HG02642 (cell line): ENCODE measurements around the gene RPS2.
"Not testable (repeated sequence)": the region's sequence is repeated elsewhere in the genome, so short reads cannot be mapped to it uniquely, and the experiment has no call there.

ENCODE experiments used
- ATAC-seq: cut with Tn5 transposase; IDR thresholded peaks from one replicate; pipeline ENCODE4 v1.9.1; 2021; ENCODE audit warnings: mild to moderate bottlenecking; ENCODE audit not compliant: unreplicated experiment, poor library complexity

The RPS2 gene

DNA sequence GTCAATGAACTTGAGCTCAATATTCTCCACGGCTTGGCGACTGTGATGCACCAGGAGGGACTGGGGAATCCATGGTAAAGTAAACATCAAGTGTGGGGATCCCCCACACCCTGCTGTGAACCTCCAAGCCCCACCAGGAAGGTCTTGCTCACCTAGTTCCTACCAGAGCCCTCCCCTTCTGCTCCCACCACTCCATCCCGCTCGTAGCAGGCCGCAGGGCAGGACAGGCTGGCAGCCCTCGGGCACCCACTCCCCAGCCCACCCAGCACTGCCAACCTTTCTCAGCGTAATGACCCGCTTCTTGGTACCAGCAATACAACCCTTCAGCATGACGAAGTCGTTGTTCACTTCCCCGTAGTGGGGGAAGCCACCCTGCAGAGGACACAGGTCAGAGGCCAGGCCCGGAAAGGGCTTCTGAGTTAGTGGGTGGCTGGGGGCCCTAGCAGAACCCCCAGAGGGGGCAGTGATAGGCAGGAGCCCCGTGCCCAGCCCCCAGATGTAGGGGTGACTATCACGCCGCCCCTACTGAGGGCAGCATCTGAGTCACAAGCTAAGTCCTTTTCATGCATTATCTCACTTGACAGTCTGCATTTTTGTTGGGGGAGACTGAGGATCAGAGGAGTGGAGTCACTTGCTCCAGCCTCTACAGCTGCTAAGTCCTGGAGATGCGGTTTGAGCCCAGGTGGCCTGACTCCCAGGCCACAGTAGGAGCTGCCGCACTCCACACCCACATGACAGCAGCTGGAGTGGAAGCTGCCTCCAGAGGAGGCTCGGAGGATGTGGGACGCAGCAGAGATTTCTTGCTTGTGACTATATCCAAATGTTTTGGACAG lies 18.9 kb downstream of the RPS2 start:
- ATAC-seq, result no peak

DNA sequence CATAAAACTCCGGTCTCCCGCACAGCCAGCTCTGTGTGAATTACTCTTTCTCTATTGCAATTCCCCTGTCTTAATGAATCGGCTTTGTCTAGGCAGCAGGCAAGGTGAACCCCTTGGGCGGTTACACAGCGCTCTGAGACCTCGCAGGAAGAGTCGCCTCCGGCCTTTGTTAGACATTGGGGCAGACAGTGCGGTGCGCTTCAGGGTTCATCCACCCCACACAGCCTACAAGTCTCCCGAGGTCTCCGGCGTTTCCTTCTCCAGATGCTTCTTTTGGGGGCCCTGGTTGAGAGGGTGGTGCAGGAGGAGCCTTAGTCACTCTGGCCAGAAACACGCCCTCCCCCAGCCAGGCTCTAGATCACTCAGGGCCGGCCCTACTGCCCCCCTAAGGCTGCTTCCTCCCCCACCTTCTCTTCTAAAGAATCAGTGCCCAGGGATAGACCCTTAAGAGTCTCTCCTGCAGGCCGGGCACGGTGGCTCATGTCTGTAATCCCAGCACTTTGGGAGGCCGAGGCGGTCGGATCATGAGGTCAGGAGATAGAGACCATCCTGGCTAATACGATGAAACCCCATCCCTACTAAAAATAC lies 19.9 kb downstream of the RPS2 start:
- ATAC-seq, result no peak

DNA sequence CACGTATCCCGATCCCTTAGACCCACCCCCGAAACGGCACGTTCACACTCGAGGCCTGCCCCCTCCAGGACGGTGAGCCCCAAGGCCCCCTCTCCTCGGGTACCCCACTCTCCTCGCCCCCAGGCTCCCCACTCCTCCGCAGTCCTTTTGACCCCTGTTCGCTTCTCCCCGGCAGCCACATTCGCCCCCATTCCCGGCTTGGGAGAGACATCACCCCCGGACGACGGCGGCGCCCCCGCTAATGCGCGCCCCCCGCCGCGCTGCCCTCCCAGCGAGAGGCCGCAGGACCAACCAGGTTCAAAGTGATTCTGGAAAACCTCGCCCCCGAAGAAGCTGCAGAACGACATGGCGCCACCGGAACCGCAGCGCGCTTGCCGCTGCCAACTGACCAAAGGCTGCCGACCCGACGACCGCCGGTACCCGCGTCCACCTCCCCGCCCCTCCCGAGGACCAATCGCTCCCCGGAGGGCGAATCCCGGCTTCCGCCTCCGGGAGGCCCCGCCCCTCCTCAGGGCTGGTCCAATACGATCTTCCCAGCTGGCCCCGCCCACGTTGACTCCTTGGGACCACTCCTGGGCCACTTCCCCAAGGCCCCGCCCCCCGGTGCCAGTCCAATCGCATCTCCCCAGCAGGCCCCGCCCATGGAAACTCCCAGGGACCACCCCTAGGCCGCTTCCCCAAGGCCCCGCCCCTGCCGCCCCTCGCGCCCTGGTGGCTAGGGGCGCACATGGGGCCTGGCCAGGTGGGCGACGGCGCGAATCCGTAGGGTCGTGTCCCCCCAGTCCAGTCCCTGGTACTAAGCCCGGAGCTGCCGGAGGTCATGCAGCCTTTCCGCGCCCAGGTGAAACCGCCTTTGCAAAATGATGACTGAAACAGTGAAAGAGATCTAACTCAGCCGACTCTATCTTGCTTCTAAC lies 21.6 kb downstream of the RPS2 start, which contains the start of gene MSRB1:
TSS of gene MSRB1 (minus strand) at position 390 of the 917 bp plus-strand sequence. CDS start at position 347, 43 bp downstream.
- peak; percentile 91 for ATAC-seq

DNA sequence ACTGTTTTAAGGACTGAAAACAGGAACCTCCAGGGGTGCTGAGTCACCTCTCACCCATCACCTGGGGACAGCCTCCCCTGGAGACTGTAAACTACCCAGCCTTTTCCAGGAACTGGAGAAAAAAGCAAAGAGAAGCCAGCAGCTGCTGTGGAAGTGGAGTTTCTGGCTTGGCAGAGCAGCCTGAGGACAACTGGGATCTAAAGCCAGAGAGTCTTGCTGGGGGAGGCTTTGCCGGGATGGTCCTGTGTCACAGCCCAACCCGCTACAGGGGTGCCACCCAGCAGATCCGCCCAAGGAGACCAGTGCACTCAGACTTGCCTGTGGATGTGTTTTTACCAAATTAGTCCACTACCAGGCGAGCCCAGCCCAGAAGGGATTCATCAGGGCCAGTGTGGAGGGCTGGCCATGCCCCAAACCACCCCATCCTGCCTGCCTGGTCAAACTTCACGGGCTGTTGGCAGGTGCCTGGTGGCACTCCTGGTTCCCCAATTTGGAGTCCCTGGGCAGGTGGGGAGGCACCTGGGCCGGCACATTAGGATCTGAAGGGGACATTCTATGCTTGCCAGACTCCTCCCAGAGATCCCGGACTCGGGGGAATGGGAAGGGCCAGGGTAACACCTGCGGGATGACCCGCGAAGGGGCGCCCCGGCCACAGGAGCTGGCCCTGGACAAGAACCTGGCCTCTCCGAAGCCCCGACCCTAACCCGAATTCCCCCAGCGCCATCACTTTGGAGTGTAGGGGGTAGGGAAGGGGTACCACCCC lies 22.4 kb downstream of the RPS2 start:
- ATAC-seq, result no peak

DNA sequence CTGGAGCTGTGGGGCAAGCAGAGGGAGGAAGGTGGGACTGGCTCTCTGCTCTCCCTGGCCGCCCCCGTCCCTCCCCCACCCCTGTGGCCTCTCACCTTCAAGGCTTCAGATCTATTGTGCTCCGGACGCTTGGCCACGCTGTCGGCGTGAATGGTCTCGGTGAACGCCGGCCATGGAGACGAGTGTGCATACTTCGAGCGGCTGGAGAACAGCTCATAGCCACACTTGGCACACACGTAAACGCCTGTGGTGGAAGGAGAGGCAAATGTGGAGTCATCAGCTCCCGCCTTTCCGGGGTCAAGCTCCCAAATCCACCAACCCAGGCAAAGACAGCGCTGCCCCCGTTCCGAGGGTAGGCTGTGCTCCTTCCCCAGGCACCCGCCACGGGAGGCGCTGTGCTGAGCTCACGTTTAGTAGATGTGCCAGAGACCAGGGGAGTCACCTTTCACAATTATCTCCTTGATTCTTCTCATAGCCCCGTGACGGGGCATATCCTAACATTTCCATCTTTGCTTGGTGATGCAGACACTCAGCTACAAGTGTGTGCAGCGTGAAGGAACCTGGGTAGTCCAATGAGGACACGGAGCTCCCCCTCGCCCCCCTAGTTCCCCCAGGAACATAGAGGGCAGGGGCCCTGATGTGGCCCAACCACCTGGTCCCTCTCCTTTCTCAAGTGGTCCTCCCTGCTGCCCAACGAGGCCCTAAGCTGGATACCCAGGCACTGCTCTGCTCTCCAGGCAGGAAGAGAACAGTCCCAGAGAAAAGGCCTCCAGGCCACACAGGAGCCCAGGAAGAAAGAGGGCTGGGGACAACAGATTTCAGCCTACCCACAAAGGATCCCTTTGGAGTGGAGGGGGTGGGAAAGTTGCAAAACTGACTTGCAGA lies 23.2 kb downstream of the RPS2 start:
- no peak for ATAC-seq

DNA sequence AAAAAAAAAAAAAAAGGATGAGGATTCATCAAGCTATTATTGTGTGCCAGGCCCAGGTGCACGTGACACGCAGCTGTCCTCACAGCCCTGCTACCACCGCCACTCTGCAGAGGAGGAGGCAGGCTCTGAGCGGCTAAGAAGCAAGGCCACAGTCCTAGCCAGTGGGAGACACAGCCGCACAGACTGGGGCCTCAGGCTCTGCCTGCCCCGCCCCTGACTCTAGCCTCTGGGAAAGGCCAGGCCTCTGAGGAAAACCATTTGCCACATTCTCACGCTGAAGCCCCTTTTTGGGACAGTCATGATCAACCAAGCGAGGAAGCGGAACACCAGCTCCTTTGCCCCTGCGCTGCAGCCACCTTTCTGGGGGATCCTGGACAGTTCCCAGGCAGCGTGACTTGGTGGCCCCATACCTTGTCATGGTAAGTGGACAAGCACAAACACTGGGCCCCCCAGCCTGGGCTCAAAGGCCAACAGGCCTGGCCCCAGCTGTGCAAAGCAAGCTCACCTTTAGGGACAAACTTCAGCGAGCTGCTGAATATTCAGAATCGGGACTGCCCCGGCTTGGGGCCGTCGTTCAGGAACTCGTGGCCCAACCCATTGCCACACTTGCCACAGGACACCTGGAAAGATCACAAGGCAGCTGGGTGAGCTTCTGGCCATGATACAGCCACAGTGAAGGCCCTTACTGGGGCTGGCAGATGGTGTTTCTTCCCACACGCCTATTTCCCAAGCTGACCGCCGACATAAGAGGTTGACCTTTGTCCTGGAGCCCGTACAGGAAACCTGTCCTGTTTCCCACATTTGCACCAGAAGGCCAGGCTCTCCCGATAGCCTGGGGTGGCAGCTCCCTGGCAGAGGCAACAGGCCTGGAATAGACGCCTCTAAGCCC lies 24.1 kb downstream of the RPS2 start:
- ATAC-seq, result no peak

DNA sequence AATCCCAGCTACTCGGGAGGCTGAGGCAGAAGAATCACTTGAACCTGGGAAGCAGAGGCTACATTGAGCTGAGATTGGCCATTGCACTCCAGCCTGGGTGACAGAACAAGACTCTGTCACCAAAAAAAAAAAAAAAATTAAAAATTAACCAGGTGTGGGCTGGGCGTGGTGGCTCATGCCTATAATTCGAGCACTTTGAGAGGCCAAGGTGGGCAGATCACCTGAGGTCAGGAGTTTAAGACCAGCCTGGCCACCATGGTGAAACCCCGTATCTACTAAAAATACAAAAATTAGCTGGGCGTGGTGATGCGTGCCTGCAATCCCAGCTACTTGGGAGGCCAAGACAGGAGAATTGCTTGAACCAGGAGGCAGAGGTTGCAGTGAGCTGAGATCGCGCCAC lies 24.8 kb downstream of the RPS2 start:
- not testable (repeated sequence) for ATAC-seq

DNA sequence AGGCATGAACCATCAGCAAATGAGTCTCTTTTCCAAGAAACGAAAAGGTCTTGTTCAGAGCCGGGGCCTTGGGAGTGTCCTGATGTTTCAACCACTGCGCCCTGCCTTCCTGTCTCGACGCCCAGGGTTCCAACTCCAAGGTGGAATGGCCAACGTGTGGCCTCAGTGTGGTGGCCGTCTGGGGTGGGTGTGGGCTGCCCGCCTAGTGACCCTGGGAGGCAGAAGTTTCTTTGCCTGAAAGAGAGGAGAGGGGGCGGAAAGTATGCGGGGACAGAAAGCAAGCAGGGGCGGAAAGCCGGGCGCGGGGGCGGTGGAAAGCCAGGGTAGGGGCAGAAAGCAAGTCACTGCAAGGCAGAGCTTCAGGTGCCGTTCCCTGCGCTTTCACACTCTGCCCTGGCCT lies 25.7 kb downstream of the RPS2 start:
- ATAC-seq, result no peak

DNA sequence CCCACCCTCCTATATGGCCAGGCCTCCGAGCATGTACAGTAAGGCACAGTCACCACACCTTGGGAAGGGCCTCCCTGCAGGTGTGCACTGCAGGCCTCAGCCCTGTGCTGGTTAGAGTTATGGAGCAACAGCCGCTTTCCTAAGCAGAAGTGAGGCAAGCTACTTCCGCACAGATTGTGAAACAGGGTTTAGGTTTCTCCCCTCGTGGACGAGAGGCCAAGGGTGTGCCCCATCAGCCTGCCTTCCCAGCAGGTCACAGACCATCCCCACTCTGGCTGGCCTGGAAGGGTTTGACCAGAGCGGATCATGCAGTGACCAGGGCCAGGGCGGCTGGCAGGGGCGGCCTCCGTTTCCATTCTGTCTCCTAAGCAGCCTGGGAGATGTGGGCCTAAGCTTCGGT lies 26.3 kb downstream of the RPS2 start:
- no peak for ATAC-seq

DNA sequence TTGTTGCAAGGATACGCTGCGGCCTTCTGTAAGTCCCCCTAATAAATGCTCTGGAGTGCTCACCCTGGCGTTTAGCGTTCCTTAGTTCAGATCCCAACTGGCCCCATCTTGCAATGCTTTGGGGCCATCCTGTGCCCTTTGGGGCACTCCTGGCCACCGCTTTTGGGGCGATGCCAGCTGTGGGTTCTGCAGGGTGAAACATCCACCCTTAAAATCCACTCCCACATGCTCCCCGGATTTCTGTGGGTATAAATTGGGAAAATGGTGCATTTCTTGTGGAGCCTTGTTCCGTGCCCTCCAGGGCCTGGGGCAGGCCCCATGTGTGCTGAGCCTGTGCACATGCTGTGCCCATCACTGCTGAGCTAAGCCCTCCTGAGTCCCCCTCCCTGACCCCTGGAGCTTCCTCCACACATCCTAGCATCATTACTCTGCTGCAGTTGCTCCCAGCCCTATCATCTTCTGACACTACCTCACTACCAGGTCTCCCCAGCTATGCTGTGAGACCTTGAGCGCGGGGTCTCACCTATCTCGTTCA lies 27.6 kb downstream of the RPS2 start:
- no peak for ATAC-seq

DNA sequence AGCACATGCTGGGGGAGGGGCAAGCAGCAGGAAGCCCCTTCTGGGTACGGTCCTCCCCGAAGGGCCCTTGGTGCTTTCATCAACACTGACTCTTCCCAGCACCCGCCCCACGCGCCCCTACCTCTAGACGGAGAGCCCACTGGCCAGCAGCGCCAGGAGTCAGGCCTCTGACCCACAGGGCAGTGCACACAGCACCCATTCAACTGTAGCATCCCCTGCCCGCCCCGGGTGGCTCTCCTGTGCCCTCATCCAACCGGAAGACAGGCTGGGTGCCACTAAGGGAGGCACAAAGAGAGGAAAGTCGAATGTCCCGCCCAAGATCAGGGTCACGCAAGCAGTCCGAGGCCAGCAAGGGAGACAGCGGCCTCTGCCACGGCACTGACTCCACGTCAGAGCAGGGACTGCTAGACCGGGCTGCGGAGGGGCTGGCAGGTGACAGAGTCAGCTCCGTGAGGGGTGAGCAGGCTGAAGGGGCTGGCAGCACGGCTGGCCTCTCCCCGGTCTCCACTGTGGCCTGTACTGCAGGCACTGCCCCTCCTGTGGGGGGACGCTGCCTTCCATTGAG lies 31.4 kb downstream of the RPS2 start:
- ATAC-seq, result no peak

DNA sequence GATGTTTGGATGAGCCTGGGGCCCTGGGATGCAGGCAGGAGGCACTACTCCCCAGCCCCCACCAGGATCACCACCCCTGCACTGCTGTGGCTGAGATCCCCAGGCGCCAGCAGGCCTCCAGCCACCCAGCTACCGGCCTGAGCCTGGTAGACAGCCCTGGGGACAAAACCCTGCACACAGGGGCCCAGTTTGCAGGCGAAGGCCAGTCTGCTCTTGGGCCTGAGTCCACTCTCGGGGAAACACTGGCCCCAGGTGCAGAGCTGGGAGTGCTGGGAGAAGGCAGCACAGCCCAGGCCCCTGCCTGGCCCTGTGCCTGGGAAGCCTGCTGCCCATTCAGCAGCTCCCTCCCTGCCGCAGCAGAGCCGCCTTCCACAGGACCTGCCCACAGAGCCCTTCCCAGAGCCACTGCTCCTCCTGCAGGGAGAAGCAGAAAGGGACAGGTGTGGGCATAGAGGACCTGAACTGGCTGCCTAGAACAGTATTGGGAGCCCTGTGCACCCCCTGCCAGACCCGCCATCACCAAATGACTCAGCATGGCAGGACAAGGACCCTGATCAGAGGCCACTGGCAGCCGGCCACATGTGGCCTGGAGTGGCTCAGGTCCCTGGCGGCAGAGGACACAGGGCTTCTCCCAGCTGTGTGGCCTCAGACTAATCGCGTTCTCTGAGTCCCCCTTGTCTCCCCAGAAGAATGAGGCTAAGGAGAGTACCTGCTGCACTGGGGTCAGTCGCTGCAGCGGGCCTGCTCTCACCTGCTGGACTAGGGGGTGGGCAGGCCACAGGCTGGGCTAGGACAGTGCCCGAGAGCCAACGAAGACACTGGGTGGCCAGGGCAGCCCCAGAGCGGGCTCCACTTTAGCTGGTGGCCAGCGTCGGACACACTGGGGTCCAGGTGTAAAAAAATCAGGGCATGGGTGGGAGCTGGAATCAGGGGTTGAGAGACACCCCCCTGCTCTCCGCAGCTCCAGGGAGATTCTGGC lies 32.3 kb downstream of the RPS2 start:
- ATAC-seq, result no peak

DNA sequence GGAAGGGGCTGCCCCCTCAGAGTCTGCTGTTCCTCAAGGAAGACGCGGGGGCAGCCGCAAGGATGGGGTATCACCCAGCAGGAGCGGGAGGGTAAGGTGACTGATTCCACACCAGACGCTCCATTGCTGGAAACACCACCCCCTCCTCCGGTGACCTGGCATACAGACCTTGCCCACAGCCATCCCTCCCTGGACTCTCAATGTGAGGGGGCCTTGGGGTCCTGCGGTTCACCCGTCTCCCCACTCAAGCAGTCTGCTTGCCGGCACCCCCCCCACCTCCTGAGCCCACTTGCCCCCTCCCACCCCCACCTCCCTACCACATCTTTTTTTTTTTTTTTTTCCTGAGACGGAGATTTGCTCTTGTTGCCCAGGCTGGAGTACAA lies 34.3 kb downstream of the RPS2 start:
- no peak for ATAC-seq

DNA sequence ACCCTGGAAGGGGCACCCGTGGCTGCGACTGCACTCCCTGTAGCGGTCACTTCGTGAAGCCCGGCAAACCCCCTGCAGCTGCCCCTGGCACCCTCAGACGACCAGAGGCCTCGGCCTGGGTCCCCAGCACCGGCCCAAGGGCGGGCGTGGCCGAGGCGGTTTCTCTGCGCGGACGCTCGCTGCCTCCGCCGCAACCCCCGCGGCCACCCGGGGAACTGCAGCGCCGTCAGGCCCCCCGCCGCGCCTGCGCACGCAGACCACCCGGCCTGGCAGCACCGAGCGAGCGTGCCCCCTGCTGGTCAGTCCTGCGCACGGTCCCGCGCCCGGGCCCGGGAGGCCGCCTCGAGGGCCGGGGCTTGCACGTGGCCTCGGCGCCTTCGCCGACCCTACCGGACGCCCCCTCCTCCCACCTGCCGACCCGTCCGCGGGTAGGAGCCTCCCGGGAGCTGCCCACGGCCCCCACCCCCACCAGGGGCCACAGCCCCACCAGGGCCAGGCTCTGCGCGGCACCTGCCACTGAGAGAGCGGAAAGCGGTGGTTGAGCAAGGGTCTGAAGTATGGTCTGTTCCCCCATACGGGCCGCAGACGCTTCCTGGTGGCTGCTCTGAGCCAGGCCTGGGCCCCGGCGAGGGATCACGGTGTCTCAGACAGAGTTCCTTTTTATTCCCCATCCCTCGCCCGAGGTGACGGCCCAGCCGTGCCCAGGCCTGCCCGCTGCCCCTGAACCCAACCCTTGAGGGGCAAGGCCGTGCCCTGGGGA lies 34.9 kb downstream of the RPS2 start:
- peak; percentile 91 for ATAC-seq

DNA sequence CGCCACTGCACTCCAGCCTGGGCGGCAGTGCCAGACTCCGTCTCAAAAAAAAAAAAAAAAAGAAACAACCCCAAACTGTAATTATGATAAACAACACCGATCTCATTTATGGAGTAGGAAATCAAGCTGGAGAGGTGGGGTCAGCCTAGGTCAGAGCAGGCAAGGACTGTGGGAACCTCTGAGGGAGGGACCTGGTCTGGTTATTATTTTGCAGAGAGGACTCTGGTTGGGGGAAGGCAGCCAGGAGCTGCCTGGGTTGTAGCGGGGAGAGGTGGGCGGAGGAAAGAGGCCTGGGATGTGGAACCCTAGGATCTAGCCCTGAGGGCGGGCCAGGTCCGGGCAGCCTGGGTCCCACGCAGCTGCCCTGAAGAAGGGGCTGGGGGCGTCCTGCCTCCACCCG lies 35.5 kb downstream of the RPS2 start:
- ATAC-seq, result peak; percentile 14

DNA sequence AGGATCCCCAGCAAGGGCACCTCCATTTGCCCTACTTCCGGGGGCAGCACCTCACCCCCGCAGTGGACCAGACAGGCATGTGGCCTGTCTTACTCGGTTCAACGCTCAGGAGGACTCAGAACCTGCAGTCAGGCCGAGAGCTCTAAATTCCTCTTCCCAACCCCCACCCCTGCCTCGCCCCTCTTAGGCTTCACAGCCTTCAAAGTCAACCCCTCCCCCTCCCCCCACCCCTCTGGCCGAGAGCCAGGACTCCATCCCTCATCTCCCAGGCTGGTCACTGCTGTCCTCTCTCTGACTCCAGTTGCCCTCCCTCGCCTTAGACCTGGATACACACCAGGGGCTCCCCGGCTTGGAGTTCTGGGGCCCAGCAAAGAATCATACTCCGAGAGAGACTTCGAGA lies 38.4 kb downstream of the RPS2 start:
- ATAC-seq, result no peak
